HG03196 (cell line): ENCODE data around the gene PHLDA1.

Source experiments
- ATAC-seq: cut with Tn5 transposase; IDR thresholded peaks from one replicate; pipeline ENCODE4 v1.9.1; 2021; ENCODE audit not compliant: unreplicated experiment

PHLDA1 gene

GRCh38 chr12:76031414-76032042 is at the start of gene PHLDA1:
Gene PHLDA1 (minus strand): TSS chr12:76031776.
- peak; percentile 90 for ATAC-seq

- no peak for ATAC-seq
Observed at GRCh38 chr12:76080729-76081415, 49.3 kb upstream of the PHLDA1 start.

DNA sequence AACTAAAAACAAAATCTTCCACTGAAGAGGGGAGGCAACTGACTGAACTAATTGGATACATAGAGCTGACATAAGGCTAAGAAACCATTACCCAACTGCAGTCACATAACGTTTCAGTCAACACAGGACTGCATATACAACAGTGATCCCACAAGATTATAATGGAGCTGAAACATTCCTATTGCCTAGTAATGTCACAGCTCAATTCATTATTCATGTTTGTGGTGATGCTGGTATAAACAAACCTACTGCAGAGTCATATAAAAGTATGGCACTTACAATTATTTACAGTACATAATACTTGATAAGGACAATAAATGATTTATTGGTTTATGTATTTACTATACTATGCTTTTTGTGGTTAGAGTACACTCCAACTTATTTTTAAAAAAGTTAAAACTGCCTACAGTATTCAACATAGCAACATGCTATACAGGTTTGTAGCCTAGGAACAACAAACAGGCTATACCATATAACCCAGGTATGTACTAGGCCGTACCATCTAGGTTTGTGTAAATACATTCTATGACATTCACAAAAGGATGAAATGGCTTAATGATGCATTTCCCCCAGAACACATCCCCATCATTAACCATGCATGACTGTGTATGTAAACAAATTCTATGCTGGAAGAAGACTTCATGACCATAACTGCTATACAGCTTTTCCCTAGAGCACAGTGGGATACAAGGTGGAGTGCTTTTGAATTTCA is 48.6 kb upstream of the PHLDA1 start:
- no peak for ATAC-seq

GRCh38 chr12:76078748-76079147 is 47.2 kb upstream of the PHLDA1 start:
- ATAC-seq = no peak

DNA sequence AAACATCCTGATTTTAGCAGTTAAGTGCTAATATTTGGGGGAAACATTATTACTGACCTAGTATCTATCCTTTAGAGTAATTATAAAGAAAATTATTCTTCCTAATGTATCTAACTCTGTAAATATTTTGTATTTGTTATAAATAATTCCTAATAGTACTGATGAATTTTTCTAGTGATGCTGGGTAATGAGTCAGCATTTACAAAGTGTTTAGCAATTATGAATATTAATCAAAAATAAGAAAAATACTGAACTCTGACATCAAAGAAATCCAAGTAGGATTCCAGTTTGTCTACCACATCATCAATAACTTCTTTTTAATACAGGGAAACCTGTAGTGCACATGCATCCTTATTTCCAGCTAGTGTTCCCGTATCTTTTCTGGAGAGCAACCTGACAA is 43.9 kb upstream of the PHLDA1 start:
- ATAC-seq = no peak

DNA sequence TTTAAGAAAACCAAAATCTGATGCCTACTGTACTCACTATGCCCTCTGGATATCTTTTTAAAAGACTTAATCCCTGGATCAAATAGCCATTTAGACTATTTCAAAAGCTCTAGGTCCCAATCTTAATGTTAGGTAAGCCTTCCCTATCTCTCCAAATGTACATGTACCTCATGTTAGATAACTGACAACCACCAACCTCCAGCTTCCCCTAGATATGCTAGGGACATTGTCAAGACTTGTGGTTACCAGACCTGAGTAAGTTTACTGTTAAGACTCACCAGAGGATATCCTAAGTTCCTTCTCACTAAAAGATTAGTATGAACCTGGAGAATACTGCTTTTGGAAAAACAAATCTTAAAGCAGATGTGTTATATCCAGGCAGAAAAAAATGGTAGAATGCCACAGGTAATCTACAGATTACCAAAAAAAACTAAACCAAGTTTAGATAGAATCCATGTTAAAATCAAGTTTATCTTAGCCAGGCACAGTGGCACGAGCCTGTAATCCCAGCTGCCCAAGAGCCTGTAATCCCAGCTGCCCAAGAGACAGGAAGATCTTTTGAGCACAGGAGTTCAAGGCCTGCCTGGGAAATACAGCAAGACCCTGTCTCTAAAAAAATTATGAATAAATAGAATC is 43.2 kb upstream of the PHLDA1 start:
- no peak for ATAC-seq

DNA sequence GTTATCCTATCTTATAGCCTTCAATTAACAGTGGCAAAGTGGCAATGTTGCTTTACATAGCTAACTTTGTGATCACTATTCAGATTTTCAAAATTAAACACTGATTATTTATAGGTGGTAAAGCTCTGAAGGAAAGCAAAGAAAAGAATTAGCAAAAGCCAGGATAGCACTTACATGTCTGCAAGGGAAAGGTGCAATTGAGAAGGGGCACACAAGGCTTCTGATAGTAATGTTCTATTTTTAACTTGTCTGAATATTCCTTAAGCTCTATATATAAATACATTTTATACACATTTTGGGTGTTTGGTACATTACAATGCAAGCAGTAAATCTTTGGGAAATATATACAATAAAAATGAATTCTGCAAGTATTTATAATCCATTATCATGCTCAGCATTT is 42.0 kb upstream of the PHLDA1 start:
- no peak for ATAC-seq

- ATAC-seq = no peak
Observed at GRCh38 chr12:76072568-76072967, 41.0 kb upstream of the PHLDA1 start.

- no peak for ATAC-seq
Observed at GRCh38 chr12:76069339-76069738, 37.8 kb upstream of the PHLDA1 start.

DNA sequence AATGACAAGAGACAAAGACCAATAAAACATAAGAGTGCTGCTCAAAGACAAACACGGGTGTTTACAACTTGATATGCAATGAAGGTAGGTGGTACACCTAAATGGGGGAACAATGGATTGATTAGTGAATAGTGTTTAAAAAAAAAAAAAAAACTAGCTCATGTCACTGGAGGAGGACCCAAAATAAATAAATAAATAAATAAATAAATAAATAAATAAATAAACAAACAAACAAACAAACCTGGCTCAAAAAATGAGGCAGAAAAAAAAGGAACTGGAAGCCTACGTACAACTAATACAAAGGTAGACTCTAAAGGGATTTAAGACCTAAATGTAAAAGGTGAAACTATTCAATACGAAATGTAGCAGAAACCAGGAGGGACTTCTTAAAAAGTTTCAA is 34.3 kb upstream of the PHLDA1 start:
- no peak for ATAC-seq

- no peak for ATAC-seq
Observed at GRCh38 chr12:76064904-76065303, 33.3 kb upstream of the PHLDA1 start.

DNA sequence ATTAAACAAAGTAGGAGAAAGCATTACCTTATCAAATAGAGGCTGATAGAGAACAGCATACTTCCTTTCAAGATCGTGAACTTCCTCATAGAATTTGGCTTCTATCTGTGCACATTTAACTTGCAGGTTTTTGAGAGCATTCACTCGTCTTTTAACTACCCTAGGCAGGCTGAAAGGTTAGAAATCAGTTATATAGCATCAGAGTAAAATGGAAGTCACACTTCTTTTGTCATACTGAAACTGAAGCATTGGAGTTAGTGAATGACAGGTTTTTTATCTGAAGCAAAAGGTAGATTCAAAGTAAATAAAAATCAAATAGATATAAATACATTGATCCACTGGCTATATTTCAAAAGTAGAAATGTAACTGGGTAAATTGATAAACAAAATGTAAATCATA is 28.5 kb upstream of the PHLDA1 start:
- no peak for ATAC-seq

DNA sequence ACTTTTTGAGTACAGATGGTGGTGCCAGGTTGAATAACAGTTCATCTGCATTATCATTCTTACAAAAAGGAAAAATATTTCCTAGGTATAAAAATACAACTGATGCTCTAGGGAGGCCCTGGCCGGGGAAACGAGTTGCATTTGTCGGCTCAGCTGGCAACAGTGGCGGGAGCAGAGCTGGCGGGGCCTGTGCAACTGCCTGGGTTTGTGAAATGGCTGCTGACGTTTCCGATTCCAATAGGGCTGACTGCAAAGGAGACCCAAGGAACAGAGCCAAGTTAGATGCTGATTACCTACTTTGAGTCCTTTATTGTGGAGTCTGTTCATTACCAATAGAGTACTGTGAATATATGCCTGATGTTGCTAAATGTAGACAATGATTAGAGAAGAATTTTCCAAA is 25.8 kb upstream of the PHLDA1 start:
- no peak for ATAC-seq

GRCh38 chr12:76055393-76055792 is 23.8 kb upstream of the PHLDA1 start:
- ATAC-seq = no peak

DNA sequence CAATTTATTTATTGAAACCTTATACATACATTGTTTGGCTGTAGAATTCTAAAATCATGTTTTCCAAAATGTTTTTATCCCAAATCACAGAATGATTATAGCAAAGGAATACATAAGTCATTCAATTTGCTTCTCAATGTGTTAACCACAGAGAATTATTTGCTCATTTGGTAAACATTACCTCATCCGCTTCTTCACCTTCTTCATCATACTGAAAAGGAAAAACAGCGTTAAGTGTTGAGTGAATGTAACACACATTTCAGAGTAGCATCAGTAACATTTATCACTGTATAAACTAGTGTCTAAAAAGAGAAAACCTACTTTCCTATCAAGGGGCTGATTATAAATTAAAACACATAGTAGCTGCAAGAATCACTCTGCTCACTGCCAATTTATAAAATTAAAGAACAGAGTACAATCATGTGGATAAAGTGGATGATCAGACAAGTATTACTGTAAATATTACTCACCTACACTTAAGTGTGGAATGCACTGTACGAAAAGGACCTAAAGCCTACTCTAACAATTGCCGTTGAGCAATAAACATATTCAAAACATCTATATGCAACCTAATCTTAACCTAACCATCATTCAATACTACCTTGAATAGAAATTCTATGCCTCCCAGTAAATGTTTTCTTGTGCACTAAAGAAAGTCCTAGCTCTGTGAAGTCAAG is 18.1 kb upstream of the PHLDA1 start:
- no peak for ATAC-seq

DNA sequence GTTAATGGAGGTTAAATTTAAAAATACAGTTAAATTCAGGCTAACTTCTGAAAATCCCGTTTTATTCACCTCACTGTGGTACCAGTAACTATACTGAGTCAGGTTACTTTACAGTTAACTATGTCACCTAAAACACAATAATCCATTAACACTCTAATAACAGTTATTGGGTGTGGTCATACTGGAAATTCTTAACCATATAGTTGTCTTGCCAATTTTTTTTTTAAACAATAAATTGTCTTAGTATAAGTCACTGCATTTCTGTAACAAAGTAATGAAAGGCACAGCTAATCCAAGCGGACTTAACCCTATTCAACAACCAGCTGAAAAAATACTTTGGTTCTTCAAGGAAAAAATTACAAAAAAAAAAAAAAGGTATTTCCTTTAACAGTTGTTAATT is 16.2 kb upstream of the PHLDA1 start:
- no peak for ATAC-seq

GRCh38 chr12:76047060-76047459 is 15.5 kb upstream of the PHLDA1 start:
- no peak for ATAC-seq

DNA sequence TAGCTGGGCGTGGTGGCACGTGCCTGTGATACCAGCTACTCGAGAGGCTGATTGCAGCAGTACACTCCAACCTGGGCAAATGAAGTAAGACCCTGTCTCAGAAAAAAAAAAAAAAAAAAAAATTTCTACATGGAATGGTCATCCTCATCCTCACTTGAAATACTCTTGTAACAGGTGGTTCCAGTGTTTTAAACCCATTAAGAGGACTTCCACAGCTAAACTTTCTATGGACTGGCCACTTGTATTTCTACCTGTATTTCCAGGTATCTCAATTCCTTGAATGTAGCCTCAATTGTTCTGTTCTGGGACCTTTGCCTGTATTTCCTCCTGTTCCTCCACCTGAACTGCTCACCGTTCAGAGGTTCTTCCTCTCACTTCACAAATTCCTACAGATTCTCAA is 11.8 kb upstream of the PHLDA1 start:
- ATAC-seq = no peak

GRCh38 chr12:76042147-76042546 is 10.6 kb upstream of the PHLDA1 start:
- no peak for ATAC-seq

- no peak for ATAC-seq
Observed at GRCh38 chr12:76041406-76041805, 9.8 kb upstream of the PHLDA1 start.

DNA sequence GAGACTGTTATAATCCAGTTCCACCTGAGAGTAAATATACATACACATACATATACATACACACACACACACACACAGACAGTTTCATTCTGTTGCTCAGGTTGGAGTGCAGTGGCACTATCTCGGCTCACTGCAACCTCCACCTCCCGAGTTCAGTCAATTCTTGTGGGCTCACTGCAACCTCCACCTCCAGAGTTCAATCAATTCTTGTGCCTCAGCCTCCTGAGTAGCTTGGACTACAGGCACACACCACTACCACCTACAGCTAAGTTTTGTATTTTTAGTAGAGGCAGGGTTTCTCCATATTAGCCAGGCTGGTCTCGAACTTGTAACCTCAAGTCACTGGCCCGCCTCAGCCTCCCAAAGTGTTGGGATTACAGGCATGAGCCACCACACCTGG is 8.9 kb upstream of the PHLDA1 start:
- no peak for ATAC-seq
